HCT116 (cell line): ENCODE results near the gene TATDN2. TPM values are rescaled to one million over a fixed set of nuclear protein-coding genes. Genes with fewer than 3 reads are reported as not detected.

Experiments used
- ATAC-seq: fragments of 200-7000 bp; cut with Tn5 transposase; 2 replicates; pipeline ENCODE4 v1.9.1; 2020; ENCODE audit warnings: mild to moderate bottlenecking, moderate library complexity
- BruUV-seq: library from RNA; stranded (reverse); fragments of 400-500 nt; replicated peaks from 2 replicates; lab custom pipeline; 2021; lab: Mats Ljungman, UMichigan
- CTCF ChIA-PET: fragments of 300-600 bp; sonication (Branson Sonifier 250); formaldehyde crosslinking; loops from one replicate; lab custom pipeline; 2021; ENCODE audit warnings: antibody characterized with exemption; lab: Charles Lee
- POLR2A ChIA-PET: fragments of 300-600, 350-600 bp; sonication (Branson Sonifier 250); formaldehyde crosslinking; loops from one replicate; lab custom pipeline; 2021; ENCODE audit warnings: antibody characterized with exemption; lab: Charles Lee
- RAD21 ChIA-PET, 2 experiments: fragments of 300-600 bp; sonication (Branson Sonifier 250); formaldehyde crosslinking; loops; one replicate each; lab custom pipeline; 2023; ENCODE audit warnings: low total read pairs in 2 of 2; ENCODE audit not compliant: uncharacterized antibody in 2 of 2, unreplicated experiment in 2 of 2, low non-redundant PET in 1 of 2; lab: Charles Lee
- DNase-seq: peaks from one replicate; pipeline ENCODE4 v3.0.0-alpha.2; 2010; ENCODE audit warnings: low read depth, low spot score
- H2AFZ ChIP-seq: fragments of 200-600 bp; shearing (Covaris generic), sonication (generic); 2 replicates; pipeline ENCODE4 v1.6.1; 2017; ENCODE audit warnings: low read depth, mixed run types, mixed read lengths, antibody characterized with exemption, low read length; ENCODE audit not compliant: poor library complexity, severe bottlenecking
- H3K27ac ChIP-seq: 2 replicates; pipeline ENCODE4 v1.5.1; 2012; ENCODE audit warnings: low read depth, low read length
- H3K27me3 ChIP-seq: fragments of 200-600 bp; sonication (generic); 2 replicates; pipeline ENCODE4 v1.6.1; 2016; ENCODE audit warnings: mixed run types, low read length, mixed read lengths; ENCODE audit not compliant: insufficient read depth
- H3K36me3 ChIP-seq, 2 experiments: fragments of 200-500 bp in 1 of 2; fragments of 200-600 bp in 1 of 2; sonication (Bioruptor generic) in 1 of 2; sonication (generic) in 1 of 2; 2 replicates each; pipeline versions ENCODE4 v1.5.1 to v1.6.1; 2014 to 2016; ENCODE audit warnings: low read length in 2 of 2, inconsistent platforms in 1 of 2, mixed read lengths in 1 of 2, mixed run types in 1 of 2; ENCODE audit not compliant: insufficient read depth in 2 of 2, control insufficient read depth in 1 of 2
- H3K4me1 ChIP-seq, 2 experiments: fragments of 200-600 bp in 1 of 2; sonication (generic) in 1 of 2; 2 replicates each; pipeline versions ENCODE4 v1.5.1 to v1.6.1; 2012 to 2017; ENCODE audit warnings: low read length in 2 of 2, inconsistent platforms in 1 of 2, mild to moderate bottlenecking in 1 of 2, mixed read lengths in 1 of 2, mixed run types in 1 of 2, moderate library complexity in 1 of 2; ENCODE audit not compliant: insufficient read depth in 2 of 2, control insufficient read depth in 1 of 2
- H3K4me2 ChIP-seq: fragments of 200-600 bp; sonication (generic); 2 replicates; pipeline ENCODE4 v1.6.1; 2017; ENCODE audit warnings: mixed run types, low read length, mixed read lengths
- H3K4me3 ChIP-seq, 2 experiments: fragments of 200-600 bp in 1 of 2; sonication (generic) in 1 of 2; replicated peaks in 1 of 2; 2 replicates each; pipeline ENCODE4 v1.5.1; 2011 to 2016; ENCODE audit warnings: low read length in 2 of 2, control low read depth in 1 of 2, low read depth in 1 of 2, mild to moderate bottlenecking in 1 of 2, mixed read lengths in 1 of 2, mixed run types in 1 of 2
- H3K79me2 ChIP-seq: fragments of 200-600 bp; sonication (generic); 2 replicates; pipeline ENCODE4 v1.6.1; 2017; ENCODE audit warnings: mild to moderate bottlenecking, mixed run types, low read length, moderate library complexity, mixed read lengths; ENCODE audit not compliant: insufficient read depth
- H3K9ac ChIP-seq: fragments of 200-600 bp; sonication (generic); 2 replicates; pipeline ENCODE4 v1.6.1; 2016; ENCODE audit warnings: low read length, mixed read lengths
- H3K9me2 ChIP-seq: fragments of 200-600 bp; sonication (generic), shearing (Covaris generic); 2 replicates; pipeline ENCODE4 v1.6.1; 2017; ENCODE audit warnings: mixed run types, mild to moderate bottlenecking, moderate library complexity; ENCODE audit not compliant: insufficient read depth
- H3K9me3 ChIP-seq, 2 experiments: fragments of 200-500 bp in 1 of 2; fragments of 200-600 bp in 1 of 2; sonication (Bioruptor generic) in 1 of 2; sonication (generic) in 1 of 2; 2 replicates each; pipeline ENCODE4 v1.6.1; 2014 to 2017; ENCODE audit warnings: low read length in 2 of 2, mixed read lengths in 2 of 2, inconsistent platforms in 1 of 2, low read depth in 1 of 2, mild to moderate bottlenecking in 1 of 2, mixed run types in 1 of 2, moderate library complexity in 1 of 2; ENCODE audit not compliant: control insufficient read depth in 1 of 2, insufficient read depth in 1 of 2
- H4K20me1 ChIP-seq: fragments of 200-600 bp; sonication (generic), shearing (Covaris generic); 2 replicates; pipeline ENCODE4 v1.6.1; 2017; ENCODE audit warnings: mixed run types, mild to moderate bottlenecking, moderate library complexity; ENCODE audit not compliant: insufficient read depth
- CEBPB ChIP-seq: IDR thresholded peaks from 2 replicates; pipeline ENCODE4 v1.6.1; 2012; ENCODE audit warnings: low read depth
- EGR1 ChIP-seq: IDR thresholded peaks from 2 replicates; pipeline ENCODE4 v1.6.1; 2012; ENCODE audit warnings: low read depth
- FOSL1 ChIP-seq: IDR thresholded peaks from 2 replicates; pipeline ENCODE4 v1.6.1; 2012; ENCODE audit warnings: low read depth
- POLR2A ChIP-seq: IDR thresholded peaks from 2 replicates; pipeline ENCODE4 v1.7.0; 2011; ENCODE audit warnings: borderline replicate concordance; ENCODE audit not compliant: insufficient read depth, insufficient read length; ENCODE audit errors: extremely low read depth
- RAD21 ChIP-seq: IDR thresholded peaks from 2 replicates; pipeline ENCODE4 v1.6.1; 2012; ENCODE audit warnings: low read depth, mild to moderate bottlenecking
- REST ChIP-seq: IDR thresholded peaks from 2 replicates; pipeline ENCODE4 v1.6.1; 2012; ENCODE audit warnings: low read depth
- SP1 ChIP-seq: IDR thresholded peaks from 2 replicates; pipeline ENCODE4 v1.6.1; 2012; ENCODE audit warnings: low read depth
- SRF ChIP-seq: IDR thresholded peaks from 2 replicates; pipeline ENCODE4 v1.6.1; 2012; ENCODE audit warnings: low read depth
- ZFX ChIP-seq: fragments of 450-650 bp; IDR thresholded peaks from 2 replicates; pipeline ENCODE4 v1.6.1; 2017
- ZNF274 ChIP-seq: fragments of 200-500 bp; sonication (Bioruptor generic); IDR thresholded peaks from 2 replicates; pipeline ENCODE4 v1.6.1; 2014; ENCODE audit warnings: mild to moderate bottlenecking, low read depth, low read length, inconsistent platforms
- intact Hi-C: fragments of 100-400 bp; cut with micrococcal nuclease; formaldehyde crosslinking; loops from 2 replicates; pipeline ENCODE4 v1.10.0; 2022
- total RNA-seq: library from RNA; stranded (reverse); gene quantifications from one replicate; pipeline ENCODE4 v1.2.1, GENCODE V29; 2021; ENCODE audit not compliant: unreplicated experiment

The TATDN2 gene
- total RNA-seq, 1 experiment from 2014 or later, result 26.8 TPM

- RAD21 ChIA-PET, result no interaction called here
- H3K9ac ChIP-seq, result no peak overlapping the region
- no peak overlapping the region for H3K4me3 ChIP-seq
- no peaks in the 10 kb centered on the region for H3K36me3 ChIP-seq
- BruUV-seq, result no TSS peak
- no peak overlapping the region for H3K27ac ChIP-seq
- H3K27me3 ChIP-seq, result no peaks in the 10 kb centered on the region
- H3K9me3 ChIP-seq, result no peaks in the 10 kb centered on the region
- no peak overlapping the region for H2AFZ ChIP-seq
- H3K4me2 ChIP-seq, result no peak overlapping the region
- intact Hi-C loops, result no loop called here
- no peaks in the 10 kb centered on the region for H3K79me2 ChIP-seq
- no peak for ATAC-seq
- no peak for DNase-seq
- TF ChIP-seq RAD21 (no peak), SRF (no peak), EGR1 (no peak), ZFX (no peak), FOSL1 (no peak), CEBPB (no peak), ZNF274 (no peak), POLR2A (no peak), REST (no peak), SP1 (no peak)
- no peaks in the 10 kb centered on the region for H3K9me2 ChIP-seq
- POLR2A ChIA-PET, result no interaction called here
- CTCF ChIA-PET, result no interaction called here
- H4K20me1 ChIP-seq, result no peaks in the 10 kb centered on the region
- no peaks in the 10 kb centered on the region for H3K4me1 ChIP-seq
These were observed 16.1 kb upstream of the TATDN2 start for GRCh38 chr3:10232137-10232536.
